Esophagus squamous epithelium (tissue), 4 donors: Measurements from ENCODE around the gene OSBPL10.

ENCODE experiments used
- CTCF ChIP-seq, 6 experiments: fragments of 450-650 bp in 4 of 6; fragments of 200-600 bp in 2 of 6; sonication (generic) in 2 of 6; IDR thresholded peaks; one replicate each; pipeline ENCODE4 v1.5.1; 2016 to 2019; ENCODE audit warnings: antibody characterized with exemption in 6 of 6, mild to moderate bottlenecking in 4 of 6, moderate library complexity in 4 of 6
- POLR2A ChIP-seq, 4 donors: fragments of 450-650 bp; IDR thresholded peaks; one replicate each; pipeline ENCODE4 v1.6.1; 2017; ENCODE audit warnings: antibody characterized with exemption in 4 of 4, mild to moderate bottlenecking in 4 of 4, moderate library complexity in 3 of 4

- TF ChIP-seq CTCF (IDR thresholded peaks at IDR 0.05) (no peak), POLR2A (IDR thresholded peaks at IDR 0.05) (no peak)
Measured at GRCh38 chr3:31652296-31652695, 328.8 kb downstream of the OSBPL10 start.
